SH-SY5Y (cell line): Measurements from ENCODE around the gene AMDHD2.

ENCODE experiments used
- GATA2 ChIP-seq: IDR thresholded peaks from 2 replicates; pipeline ENCODE4 v1.6.1; 2011; ENCODE audit warnings: mild to moderate bottlenecking, low read depth, low read length
- GATA3 ChIP-seq: IDR thresholded peaks from 2 replicates; pipeline ENCODE4 v1.6.1; 2011; ENCODE audit warnings: low read depth, mild to moderate bottlenecking, low read length, moderate library complexity

- no peak for TF ChIP-seq GATA3
- TF ChIP-seq GATA2: no peak
Observed at GRCh38 chr16:2485811-2486507, 34.2 kb upstream of the AMDHD2 start.
